HG03342 (cell line): ENCODE measurements around the gene FCHSD2.

ENCODE experiments used
- ATAC-seq: cut with Tn5 transposase; IDR thresholded peaks from one replicate; pipeline ENCODE4 v1.9.1; 2021; ENCODE audit warnings: mild to moderate bottlenecking, moderate library complexity; ENCODE audit not compliant: unreplicated experiment

Gene FCHSD2

DNA sequence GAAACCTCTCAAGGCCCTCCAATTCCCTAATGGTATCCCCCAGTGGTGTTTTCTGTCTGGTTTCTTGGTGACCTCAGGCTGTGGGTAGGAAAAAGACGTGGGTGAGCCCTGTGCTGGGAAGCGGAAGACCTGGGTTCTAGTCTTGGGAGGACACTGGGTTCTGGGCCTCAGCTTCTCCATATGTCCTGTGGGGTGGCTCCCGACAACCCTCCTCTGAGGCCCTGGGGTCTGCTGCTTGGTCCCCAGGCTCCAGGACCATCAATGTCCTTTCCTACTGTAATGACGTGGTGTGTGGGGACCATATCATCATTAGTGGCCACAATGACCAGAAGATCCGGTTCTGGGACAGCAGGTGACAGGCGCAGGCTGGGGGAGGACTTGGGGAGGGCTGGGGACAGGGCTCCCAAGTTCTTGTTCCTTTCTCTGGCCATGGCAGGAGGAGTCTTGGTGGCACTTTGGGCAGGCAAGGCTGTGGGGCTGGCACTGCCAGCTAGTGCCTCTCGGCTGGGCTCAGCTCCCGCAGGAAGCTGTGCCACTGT lies 315.1 kb downstream of the FCHSD2 start:
- ATAC-seq = no peak

DNA sequence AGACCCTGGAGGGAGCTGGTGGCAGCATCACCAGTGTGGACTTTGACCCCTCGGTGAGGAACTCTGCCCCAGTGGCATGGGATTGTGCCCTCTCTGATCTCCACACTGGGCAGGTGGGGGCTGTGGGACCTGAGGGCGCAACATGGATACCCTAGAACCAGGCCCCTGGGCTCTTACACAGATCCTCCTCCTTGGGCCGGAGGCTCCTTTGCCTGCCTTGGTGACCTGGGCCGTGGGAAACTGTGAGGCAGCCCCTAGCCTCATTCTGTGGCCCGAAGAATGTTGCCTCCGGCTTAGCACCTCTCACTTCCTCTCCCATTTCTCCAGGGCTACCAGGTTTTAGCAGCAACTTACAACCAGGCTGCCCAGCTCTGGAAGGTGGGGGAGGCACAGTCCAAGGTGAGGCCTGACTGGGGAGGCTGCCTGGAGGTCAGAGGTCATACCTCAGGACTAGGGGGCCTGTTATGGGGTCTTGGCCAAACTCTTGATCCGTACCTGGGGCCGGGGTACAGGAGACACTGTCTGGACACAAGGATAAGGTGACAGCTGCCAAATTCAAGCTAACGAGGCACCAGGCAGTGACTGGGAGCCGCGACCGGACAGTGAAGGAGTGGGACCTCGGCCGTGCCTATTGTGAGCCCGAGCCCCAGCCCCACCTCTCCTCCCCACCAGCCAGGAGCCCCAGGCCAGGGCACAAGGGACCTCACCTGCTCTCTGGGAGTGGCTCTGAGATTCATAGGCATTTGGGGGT lies 315.8 kb downstream of the FCHSD2 start:
- ATAC-seq = no peak

DNA sequence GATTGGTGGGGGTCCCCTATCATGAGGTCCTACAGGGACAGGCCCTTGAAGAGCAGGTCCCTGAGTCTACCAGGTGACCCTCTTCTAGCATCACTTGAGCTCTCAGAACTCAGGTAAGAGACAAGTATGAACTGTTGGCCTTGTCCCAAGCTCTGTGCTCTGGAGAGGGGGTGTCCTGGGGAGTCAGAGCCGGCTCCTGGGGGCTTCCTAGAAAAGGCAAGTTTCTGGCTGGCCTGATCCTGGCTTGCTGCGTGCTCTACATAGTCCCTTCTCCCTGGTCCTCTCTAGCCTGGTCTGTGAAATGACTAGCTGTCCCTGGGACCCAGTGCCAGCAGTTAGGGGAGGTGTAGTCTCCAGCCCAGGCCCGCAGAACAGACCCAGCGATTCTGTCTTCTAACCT lies 316.5 kb downstream of the FCHSD2 start:
- ATAC-seq = no peak

DNA sequence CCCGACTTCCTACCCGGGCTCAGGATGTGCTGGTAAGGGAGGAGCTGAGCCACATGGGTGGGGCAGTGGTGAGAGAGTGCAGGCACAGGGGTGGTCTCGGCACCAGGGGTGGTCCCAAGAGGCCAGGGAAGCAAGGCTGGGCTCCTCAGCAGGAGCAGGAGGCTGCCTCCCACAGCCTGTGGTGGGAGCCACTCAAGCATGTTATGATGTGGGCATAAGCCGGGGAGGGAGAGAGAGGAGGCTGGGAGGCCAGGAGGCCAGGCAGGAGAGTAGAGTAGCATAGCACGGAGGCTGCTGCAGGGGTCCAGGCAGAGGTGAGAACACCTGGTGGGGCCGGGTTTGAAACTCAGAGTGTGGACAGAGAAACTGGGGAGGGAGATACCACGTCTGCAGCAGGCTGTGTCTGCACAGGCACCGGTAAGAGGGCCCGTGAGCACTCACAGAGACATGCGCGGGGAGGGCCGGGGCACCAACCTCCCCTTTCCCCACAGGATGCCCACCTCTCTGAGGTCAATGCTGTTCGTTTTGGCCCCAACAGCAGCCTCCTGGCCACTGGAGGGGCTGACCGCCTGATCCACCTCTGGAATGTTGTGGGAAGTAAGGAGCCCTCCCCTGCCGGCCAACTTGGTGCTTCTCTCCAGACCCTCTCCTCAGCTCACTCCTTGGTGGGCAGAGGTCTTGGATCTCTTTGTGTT lies 317.2 kb downstream of the FCHSD2 start:
- ATAC-seq = no peak

DNA sequence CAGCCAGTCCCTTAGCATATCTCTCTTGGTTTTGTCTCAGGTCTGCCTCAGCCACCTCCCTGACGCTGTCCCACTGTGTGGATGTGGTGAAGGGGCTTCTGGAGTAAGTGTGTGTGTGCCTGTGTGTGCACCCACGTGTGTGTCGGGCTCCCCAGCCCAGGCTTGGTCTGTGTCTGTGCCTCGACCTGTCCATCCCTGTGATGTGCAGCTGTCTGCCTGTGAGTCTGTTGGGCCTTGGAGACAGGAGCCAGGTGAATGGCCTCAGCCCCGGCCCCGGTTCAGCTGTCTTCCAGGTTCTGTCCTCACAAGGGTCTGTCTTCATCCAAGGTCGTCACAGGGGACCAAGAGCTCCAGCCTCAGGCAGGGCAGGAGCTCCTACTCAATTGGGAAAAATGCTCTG lies 318.1 kb downstream of the FCHSD2 start:
- ATAC-seq = no peak

DNA sequence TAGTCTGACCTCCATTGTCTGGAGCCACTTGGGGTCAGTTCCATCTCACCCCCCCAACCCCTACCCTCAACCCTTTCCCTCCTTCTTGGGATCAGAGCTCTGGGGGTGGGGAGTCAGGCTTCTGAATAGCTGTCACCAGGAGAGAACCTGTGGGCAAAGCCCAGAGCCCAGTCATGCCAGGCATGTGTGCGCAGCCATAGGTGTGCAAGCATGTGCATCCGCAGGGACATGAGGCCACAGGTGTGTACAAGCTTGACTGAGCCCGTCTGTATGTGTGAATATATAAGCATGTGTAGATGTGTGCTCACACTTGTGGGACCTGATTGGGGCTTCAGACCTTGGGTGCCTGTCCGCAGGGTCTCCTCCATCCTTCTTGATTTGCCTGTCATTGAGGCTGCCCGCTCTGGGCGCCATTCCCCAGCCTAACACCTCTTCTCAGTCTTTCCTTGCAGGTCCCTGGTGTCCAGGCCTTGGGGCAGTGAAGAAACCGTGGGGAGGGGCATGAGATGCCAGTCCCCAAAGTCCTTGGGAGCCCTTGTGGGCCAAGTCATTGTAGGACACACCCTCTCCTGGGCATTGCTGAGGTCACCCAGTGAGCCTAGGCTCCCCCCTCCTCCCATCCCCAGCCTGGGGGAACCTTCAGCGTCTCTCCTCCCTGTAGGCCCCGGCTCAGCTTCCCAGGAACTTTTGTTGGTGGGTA lies 318.9 kb downstream of the FCHSD2 start:
- ATAC-seq = no peak

DNA sequence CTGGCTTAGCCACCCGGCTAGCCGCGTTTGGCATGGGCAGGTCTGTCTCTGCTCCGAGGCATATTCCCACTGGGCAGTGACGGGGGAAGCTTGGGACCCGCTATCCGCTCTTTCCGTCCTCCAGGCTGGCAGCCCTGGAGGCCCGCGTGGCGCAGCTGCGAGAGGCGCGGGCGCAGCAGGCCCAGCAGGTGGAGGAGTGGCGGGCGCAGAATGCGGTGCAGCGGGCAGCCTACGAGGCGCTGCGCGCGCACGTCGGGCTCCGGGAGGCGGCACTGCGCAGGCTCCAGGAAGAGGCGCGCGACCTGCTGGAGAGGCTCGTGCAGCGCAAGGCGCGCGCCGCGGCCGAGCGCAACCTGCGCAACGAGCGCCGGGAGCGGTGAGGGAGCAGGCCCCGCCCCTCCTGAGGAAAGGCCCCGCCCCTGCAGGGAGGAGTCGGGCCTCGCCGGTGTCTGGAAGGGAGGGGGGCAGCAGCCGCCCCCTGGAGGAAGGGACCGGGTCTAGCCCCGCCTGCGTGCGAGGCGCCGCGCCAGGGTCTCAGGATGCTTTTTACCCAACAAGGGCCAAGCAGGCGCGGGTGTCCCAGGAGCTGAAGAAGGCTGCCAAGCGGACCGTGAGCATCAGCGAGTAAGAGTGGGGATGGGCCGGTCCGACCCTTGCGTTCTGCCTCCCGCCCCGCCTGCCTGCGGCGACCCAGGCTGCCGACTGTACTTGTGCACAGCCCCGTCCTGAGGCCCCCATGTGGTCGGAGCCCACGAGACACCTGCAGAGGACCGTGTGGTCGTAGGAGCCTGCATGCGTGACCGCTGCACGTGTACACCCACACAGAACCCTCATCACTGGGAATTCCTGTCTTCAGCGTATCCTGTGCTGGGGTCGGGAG lies 320.0 kb downstream of the FCHSD2 start:
- ATAC-seq = no peak

DNA sequence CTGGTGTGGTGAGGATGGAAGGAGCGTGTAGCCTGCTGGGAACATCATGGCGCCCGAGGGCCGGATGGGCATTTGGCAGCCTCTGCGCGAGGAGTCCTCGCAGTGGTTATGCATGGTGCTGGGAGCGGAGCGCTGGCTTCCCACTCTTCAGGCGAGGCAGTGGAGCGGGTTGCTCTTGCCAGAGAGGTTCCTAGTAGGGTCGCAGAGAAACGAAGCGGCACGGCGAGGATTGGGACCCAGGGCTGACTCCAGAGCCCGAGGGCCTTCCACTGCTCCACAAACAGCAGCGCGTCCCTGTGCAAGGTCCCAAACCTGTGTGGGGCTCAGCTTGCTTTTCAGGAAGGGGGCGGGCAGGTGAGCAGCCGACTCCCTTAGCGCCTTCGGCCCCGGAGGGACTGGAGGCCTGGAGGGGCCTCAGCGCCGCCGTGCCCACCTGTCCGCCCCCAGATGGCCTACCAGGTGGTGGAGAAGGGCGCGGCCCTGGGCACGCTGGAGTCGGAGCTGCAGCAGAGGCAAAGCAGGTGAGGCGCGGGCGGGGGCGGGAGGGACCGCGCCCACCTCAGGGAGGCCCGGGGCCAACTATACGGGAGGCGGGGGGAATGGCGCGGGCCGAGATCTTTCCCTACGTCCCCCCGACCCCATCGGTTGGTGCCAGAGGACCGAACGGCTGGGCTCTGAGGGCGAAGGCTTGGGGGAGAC lies 320.7 kb downstream of the FCHSD2 start:
- no peak for ATAC-seq

DNA sequence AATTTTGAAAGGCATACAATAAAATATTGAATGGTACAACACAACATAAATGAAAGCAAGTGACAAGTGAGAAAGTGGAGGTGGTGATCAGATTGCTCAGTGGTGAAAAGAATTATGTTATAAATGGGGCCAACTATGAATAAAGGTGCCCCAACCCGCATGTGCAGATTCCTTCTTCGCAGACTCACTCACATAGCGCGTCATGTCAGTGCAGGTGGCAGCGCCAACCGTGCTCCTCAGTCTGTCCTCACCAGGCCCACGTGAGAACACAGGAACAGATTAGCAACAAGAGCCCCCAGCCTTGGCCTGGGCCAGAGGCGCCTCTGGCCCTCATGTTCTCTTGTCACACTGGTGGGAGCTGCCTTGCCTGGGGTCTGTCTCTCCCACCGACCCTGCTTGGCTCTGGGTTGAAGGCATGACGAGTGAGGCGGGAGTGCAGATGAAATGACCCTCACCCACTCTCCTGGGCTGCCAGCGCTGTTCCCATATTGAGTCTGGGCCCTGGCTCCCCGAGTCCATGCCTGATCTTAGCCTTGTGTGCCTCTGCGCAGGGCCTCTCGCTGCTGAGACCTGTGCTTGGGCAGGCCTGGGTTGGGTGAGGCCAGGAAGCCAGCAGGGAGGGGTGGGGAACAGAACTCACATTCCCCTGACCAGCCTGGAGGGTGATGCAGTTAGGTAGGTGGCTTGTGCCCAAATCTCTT lies 321.5 kb downstream of the FCHSD2 start:
- no peak for ATAC-seq

DNA sequence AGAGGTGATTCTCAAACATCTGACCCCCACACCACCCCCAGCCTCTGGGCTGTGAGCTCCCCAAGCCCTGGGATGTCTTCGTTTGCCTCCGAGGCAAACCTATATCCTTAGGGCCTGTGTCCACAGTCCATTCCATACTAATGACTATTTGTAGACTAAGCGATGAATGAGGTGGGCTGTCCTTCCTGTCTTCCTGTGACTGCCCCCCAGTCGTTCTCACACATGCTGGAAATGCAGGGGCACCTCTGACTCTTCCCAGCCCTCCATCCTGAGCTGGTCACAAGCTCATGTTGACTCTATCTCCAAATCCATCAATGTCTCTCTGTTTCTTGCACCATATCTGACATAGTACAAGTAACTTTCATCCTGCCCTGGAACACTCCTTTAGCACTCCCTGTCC lies 323.1 kb downstream of the FCHSD2 start:
- no peak for ATAC-seq

DNA sequence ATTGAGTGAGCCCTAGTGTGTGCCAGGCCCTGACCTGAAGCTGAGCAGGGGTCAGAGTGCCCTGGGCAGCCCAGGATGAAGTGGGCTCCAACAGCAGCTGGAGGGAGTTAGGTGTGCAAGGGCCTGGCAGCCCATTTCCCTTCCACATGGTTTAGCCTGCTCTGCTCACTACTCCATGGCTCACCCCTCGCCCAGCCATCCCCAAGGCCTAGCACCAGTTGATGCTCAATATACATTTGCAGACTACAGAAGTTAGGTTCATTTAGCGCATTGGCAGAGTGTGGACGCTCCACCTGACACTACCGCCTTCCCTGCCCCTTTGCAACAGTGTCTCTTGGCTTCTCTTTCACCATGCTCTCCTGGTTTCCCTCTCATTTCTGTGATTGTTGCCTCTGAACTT lies 324.2 kb downstream of the FCHSD2 start:
- ATAC-seq = no peak

DNA sequence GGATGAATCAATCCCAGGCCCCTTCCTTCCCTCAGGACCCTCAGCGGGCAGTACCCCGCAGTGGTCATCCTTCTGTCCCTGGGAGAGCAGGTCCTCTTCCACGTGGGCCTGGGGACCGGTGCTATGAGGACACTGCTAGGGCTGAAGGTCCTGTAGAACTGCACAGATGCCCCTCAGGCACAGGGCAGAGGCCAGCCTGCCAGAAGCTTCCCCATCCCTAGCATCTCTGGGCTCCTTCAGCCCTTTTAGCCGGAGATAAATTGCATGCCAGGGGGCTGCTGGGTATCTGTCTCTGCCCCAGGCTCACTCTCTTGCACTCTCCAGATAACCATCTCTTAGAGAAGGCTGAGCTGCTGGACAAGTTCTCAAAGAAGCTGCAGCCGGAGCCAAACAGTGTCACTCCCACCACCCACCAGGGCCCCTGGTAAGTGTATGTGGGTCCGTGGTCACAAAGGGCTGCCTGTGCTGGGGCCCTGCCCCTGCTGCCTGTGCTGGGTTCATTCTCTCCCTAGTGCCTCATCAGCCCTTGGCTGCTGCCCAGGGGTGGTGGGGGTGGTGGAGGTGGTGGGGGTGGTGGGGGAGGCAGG lies 325.6 kb downstream of the FCHSD2 start:
- ATAC-seq = no peak

DNA sequence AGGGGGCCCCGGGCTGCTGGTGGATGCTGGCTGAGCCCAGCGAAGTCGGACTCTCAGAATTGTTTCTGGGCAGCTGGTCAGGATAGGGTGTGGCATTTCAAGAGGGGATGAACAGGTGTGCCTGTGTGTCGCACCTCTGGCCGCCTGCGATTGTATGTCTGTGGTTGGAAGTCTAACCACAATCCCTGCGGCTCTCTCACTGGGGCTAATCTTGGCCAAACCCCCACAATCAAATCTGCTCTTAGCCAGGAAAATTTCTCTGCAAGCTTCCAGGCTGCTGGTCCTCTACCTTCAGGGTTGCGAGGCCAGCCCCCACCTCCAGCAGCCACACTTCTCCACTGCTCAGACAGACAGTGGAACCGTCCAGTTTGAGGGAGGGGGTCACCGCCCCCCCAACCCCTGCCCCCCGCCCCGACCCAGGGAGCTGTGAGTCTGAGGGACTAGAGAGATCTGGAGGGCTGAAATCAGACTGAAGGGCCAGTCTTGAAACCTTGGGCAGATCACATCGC lies 327.0 kb downstream of the FCHSD2 start:
- peak; percentile 0 for ATAC-seq

DNA sequence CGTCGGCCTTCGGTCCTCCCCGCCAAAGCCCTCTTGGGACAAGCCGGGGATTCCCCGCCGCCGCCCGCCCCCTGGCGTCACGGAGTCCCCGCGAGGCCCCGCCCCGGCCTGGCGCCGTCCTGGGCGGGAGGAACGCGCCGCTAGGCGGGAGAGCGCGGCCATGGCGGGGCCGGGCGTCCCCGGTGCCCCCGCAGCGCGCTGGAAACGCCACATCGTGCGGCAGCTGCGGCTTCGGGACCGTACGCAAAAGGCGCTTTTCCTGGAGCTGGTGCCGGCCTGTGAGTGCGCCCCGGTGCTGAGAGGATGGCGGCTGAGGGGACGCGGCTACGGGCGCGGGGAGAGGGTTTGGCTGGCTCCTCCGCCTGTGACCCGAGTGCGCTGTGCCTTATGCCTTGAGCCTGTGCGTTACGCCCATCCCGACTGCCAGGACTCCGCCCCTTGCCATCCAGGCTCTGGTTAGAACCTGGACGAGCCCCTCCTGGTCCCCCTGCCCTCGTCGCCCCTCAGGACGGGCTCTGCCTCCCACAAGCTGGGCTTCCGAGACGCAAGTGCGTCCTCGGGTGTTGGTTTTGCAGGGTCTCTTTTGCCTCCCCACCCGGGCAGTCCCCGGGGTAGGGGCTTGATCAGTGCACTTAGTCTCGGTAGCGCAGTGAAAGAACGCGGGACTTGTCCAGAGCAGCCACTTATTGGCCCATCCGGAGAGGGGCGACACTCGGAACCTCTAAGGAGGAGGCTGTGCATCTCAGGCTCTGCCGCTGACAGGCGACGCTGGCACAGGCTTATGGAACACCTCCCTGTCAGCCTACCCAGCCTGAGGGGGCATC lies 327.6 kb downstream of the FCHSD2 start, which contains the start of gene ATG16L2:
Gene ATG16L2, plus strand, starts transcription at position 126 of the 824 bp plus-strand sequence. Its CDS starts 35 bp downstream, at position 161.
- ATAC-seq = peak; percentile 57

DNA sequence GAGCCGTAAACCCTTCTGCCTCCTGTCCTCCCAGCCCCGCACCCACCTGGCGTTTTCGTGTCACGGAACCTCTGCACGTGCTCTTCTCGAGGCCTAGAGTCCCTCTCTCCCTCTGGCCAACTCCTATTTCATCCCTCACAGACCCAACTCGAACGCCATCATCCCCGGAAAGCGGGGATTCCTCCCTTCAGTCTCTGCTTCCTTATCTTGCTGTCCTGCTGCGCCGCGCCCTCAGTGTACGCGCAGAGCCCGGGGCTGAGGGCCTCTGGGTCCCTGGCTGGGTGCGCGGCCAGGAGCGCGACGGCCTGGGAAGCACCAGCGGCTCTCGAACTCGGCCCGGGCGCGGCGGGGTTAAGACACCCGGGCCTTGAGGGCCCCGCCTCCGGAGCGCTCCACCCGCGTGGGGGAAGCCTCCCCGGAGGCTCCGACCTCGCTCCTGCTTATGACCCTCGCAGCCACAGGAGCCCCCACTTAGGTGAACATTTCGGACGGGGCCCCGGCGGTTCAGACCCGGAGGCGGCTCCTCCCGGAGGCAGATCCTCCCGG lies 328.3 kb downstream of the FCHSD2 start:
- ATAC-seq = peak; percentile 40

DNA sequence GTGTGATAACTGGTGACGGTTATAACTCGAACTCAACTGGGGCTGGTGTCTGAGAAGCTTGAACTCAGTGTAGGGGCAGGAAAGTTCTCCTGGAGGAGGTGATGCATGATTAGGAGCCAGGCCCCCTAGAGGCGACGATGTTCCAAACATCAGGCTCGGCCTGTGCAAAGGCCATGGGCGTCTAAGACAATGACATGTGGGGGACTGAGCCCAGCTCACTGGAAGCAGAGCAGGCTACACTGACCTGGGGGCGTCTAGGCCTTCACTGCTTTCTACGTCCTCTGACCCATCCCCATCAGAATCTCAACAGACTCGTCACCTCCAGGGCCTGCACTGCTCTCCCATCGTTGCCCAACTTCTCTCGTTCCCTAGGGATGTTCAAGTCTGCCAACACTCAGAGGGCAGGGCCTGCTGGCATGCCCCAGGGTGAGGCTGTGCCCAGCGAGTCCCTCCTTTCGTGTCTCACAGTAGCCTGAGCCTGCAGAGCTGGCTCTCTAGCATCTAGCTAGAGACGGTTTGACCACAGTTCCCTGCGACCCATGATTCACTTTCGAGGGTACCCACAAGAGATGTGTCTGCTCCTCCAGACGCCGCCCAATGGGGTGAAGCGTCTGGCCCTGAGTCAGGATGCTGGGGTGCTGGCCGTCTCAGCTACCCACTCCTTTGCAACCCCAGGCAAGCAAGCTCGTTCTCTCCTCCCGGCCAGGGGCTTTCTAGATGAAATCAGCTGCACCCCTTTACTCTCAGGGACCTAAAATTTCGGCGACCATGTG lies 329.0 kb downstream of the FCHSD2 start:
- ATAC-seq = no peak

DNA sequence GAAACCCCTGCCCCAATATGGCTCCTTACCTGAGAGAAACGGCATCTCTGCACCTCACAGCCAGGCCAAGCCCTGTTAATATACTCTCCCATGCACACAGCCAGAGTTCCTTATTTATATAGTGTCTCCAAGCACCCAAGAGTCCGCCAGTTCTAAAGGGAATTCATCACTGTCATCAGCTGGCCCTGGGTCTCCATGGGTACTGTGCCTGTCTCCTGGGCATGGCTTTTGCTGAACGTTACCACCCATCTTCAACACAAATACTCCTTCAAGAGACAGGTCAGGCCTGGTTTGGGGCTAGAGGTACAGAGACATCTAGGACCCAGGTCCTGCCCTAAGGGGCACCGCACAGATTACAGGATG lies 329.5 kb downstream of the FCHSD2 start:
- ATAC-seq = no peak
